GM12878 (cell line): ENCODE results near the gene EHD4. TPM values are rescaled to one million over a fixed set of nuclear protein-coding genes. Genes with fewer than 3 reads are reported as not detected.

ENCODE experiments used
- ATF3 ChIP-seq: IDR thresholded peaks from 2 replicates; pipeline ENCODE4 v1.6.1; 2011; ENCODE audit warnings: low read depth, mild to moderate bottlenecking, low read length, moderate library complexity, borderline replicate concordance; ENCODE audit errors: extremely low read depth
- BACH1 ChIP-seq: fragments of 450-650 bp; IDR thresholded peaks from 2 replicates; pipeline ENCODE4 v1.6.1; 2017; ENCODE audit warnings: mild to moderate bottlenecking, borderline replicate concordance
- CEBPB ChIP-seq, 2 experiments: fragments of 150-350 bp in 1 of 2; IDR thresholded peaks; 2 replicates each; pipeline ENCODE4 v1.6.1; 2012 to 2014; ENCODE audit warnings: low read depth in 2 of 2, low read length in 2 of 2, borderline replicate concordance in 1 of 2, inconsistent platforms in 1 of 2
- CREB1 ChIP-seq: IDR thresholded peaks from 2 replicates; pipeline ENCODE4 v1.6.1; 2012; ENCODE audit warnings: low read depth, mild to moderate bottlenecking, inconsistent platforms
- E4F1 ChIP-seq: fragments of 450-650 bp; IDR thresholded peaks from 2 replicates; pipeline ENCODE4 v1.6.1; 2018; ENCODE audit warnings: borderline replicate concordance, mild to moderate bottlenecking; ENCODE audit not compliant: partially characterized antibody
- EED ChIP-seq: sonication (generic); IDR thresholded peaks from 2 replicates; pipeline ENCODE4 v1.6.1; 2016; ENCODE audit warnings: antibody characterized with exemption, low read depth
- GABPA ChIP-seq: IDR thresholded peaks from 2 replicates; pipeline ENCODE4 v1.6.1; 2014; ENCODE audit warnings: antibody characterized with exemption, low read depth, mild to moderate bottlenecking, inconsistent platforms
- GATAD2B ChIP-seq: fragments of 450-650 bp; conservative IDR thresholded peaks from 2 replicates; pipeline ENCODE4 v1.6.1; 2017; ENCODE audit warnings: low read depth, mild to moderate bottlenecking, moderate library complexity
- HDGF ChIP-seq: fragments of 450-650 bp; IDR thresholded peaks from 2 replicates; pipeline ENCODE4 v1.6.1; 2016; ENCODE audit warnings: antibody characterized with exemption
- IKZF2 ChIP-seq, 2 experiments: fragments of 450-650 bp; IDR thresholded peaks; 2 replicates each; pipeline ENCODE4 v1.6.1; 2017; ENCODE audit warnings: mild to moderate bottlenecking in 2 of 2, moderate library complexity in 2 of 2
- MEF2A ChIP-seq: IDR thresholded peaks from 2 replicates; pipeline ENCODE4 v1.6.1; 2011; ENCODE audit warnings: low read depth, mild to moderate bottlenecking, low read length, moderate library complexity; ENCODE audit not compliant: insufficient read depth
- NR2F1 ChIP-seq: fragments of 450-650 bp; conservative IDR thresholded peaks from 2 replicates; pipeline ENCODE4 v1.6.1; 2017; ENCODE audit warnings: mild to moderate bottlenecking
- PAX8 ChIP-seq: fragments of 450-650 bp; IDR thresholded peaks from 2 replicates; pipeline ENCODE4 v1.6.1; 2017; ENCODE audit warnings: mild to moderate bottlenecking, moderate library complexity
- RB1 ChIP-seq: fragments of 450-650 bp; formaldehyde crosslinking; IDR thresholded peaks from 2 replicates; pipeline ENCODE4 v1.6.1; 2017; ENCODE audit warnings: mild to moderate bottlenecking, borderline replicate concordance
- SIX5 ChIP-seq: IDR thresholded peaks from 2 replicates; pipeline ENCODE4 v1.6.1; 2011; ENCODE audit warnings: mild to moderate bottlenecking, low read depth, low read length, moderate library complexity; ENCODE audit not compliant: severe bottlenecking
- SUPT20H ChIP-seq: IDR thresholded peaks from 2 replicates; pipeline ENCODE4 v1.6.1; 2011; ENCODE audit warnings: low read depth, mild to moderate bottlenecking, low read length, moderate library complexity, borderline replicate concordance; ENCODE audit not compliant: control insufficient read depth
- TCF3 ChIP-seq: IDR thresholded peaks from 2 replicates; pipeline ENCODE4 v1.6.1; 2012; ENCODE audit warnings: low read depth, mild to moderate bottlenecking, low read length, borderline replicate concordance; ENCODE audit not compliant: insufficient read depth
- ZBTB33 ChIP-seq: fragments of 450-650 bp; IDR thresholded peaks from 2 replicates; pipeline ENCODE4 v1.6.1; 2017; ENCODE audit warnings: mild to moderate bottlenecking
- ZBTB40 ChIP-seq: fragments of 450-650 bp; IDR thresholded peaks from 2 replicates; pipeline ENCODE4 v1.6.1; 2016; ENCODE audit warnings: mild to moderate bottlenecking, moderate library complexity, borderline replicate concordance
- ZNF217 ChIP-seq: fragments of 450-650 bp; IDR thresholded peaks from 2 replicates; pipeline ENCODE4 v1.6.1; 2017; ENCODE audit warnings: antibody characterized with exemption, mild to moderate bottlenecking
- polyA plus RNA-seq, 11 experiments: library from polyadenylated mRNA; depleted of rRNA in 4 of 11; unstranded in 6 of 11; stranded (reverse) in 5 of 11; fragments of >200 nt; fragmentation: Nextera tagmentation in 4 of 11; fragmentation: Illumina TruSeq in 1 of 11; extraction: Ambion mirVana in 4 of 11; extraction: Trizol in 1 of 11; gene quantifications; 1 replicate in 1 of 11; 2 replicates in 10 of 11; pipeline versions ENCODE4 v1.2.1 to v1.2.3, GENCODE V29; 2011 to 2016; ENCODE audit warnings: inconsistent platforms in 2 of 11, missing spikeins in 2 of 11, low read depth in 1 of 11
- total RNA-seq, 4 experiments: library from RNA; depleted of rRNA in 3 of 4; stranded (reverse); fragments of >200 nt in 3 of 4; fragmentation: Illumina TruSeq in 1 of 4; extraction: Trizol in 1 of 4; gene quantifications; 2 replicates each; pipeline versions ENCODE4 v1.2.1 to v1.2.3, GENCODE V29; 2013 to 2021

The EHD4 gene
- total and polyA plus RNA-seq, 10 of the 15 experiments (the other 5 are each of a cell fraction or from before 2014, with no cell fraction given) = 4.2 to 62.9 (median 44.7) TPM

GRCh38 chr15:41989573-41990242 lies 17.4 kb upstream of the EHD4 start (continued):
- TF ChIP-seq E4F1 (no peak), CREB1 (no peak), NR2F1 (no peak), GATAD2B (no peak), ZBTB33 (no peak), TCF3 (no peak), EED (no peak), HDGF (0 out of 2 replicates have a peak, but pooled peaks have one; percentile 32), ATF3 (no peak), ZNF217 (no peak), BACH1 (no peak), IKZF2 (IDR thresholded peaks at IDR 0.05) (no peak), GABPA (no peak), RB1 (peak; percentile 53; the same call in 1 of the 2 replicates), SUPT20H (no peak), MEF2A (no peak), SIX5 (no peak), ZBTB40 (no peak), PAX8 (no peak), CEBPB (IDR thresholded peaks at IDR 0.05; ENCODE audit: borderline replicate concordance in 1 of 2, low read depth in 2 of 2, low read length in 2 of 2) (no peak)
